Panc1 (cell line): Measurements from ENCODE around the gene RASIP1.

ENCODE experiments used
- REST ChIP-seq, 2 experiments: IDR thresholded peaks; 2 replicates each; pipeline ENCODE4 v1.6.1; 2011 to 2012; ENCODE audit warnings: low read depth in 2 of 2, control low read depth in 1 of 2, low read length in 1 of 2, mild to moderate bottlenecking in 1 of 2, moderate library complexity in 1 of 2; ENCODE audit not compliant: insufficient read depth in 1 of 2
- TF ChIP-seq, protein P1 (sequence below): fragments of 450-650 bp; IDR thresholded peaks from 2 replicates; pipeline ENCODE4 v1.5.1; 2017; ENCODE audit warnings: mild to moderate bottlenecking

- TF ChIP-seq, protein P1, sequence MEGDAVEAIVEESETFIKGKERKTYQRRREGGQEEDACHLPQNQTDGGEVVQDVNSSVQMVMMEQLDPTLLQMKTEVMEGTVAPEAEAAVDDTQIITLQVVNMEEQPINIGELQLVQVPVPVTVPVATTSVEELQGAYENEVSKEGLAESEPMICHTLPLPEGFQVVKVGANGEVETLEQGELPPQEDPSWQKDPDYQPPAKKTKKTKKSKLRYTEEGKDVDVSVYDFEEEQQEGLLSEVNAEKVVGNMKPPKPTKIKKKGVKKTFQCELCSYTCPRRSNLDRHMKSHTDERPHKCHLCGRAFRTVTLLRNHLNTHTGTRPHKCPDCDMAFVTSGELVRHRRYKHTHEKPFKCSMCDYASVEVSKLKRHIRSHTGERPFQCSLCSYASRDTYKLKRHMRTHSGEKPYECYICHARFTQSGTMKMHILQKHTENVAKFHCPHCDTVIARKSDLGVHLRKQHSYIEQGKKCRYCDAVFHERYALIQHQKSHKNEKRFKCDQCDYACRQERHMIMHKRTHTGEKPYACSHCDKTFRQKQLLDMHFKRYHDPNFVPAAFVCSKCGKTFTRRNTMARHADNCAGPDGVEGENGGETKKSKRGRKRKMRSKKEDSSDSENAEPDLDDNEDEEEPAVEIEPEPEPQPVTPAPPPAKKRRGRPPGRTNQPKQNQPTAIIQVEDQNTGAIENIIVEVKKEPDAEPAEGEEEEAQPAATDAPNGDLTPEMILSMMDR: no peak
- no peak for TF ChIP-seq REST (IDR thresholded peaks at IDR 0.05; ENCODE audit: insufficient read depth in 1 of 2, low read depth in 2 of 2, low read length in 1 of 2)
Measured at GRCh38 chr19:48780631-48781391, 40.4 kb upstream of the RASIP1 start.
